B cell (primary cell): ENCODE data around the gene COL3A1. TPM values are rescaled to one million over a fixed set of nuclear protein-coding genes. Genes with fewer than 3 reads are reported as not detected.

Experiments
- ATAC-seq: fragments of 200-7000 bp; cut with Tn5 transposase; one replicate; pipeline ENCODE4 v1.10.0; 2021; ENCODE audit warnings: low read depth, mild to moderate bottlenecking, moderate number of reproducible peaks, moderate library complexity
- CTCF ChIA-PET: fragments of 350-600 bp; sonication (Branson Sonifier 250); formaldehyde crosslinking; loops from one replicate; lab custom pipeline; 2021; ENCODE audit warnings: antibody characterized with exemption, inconsistent platforms; lab: Charles Lee
- POLR2A ChIA-PET: fragments of 350-600 bp; sonication (Branson Sonifier 250); formaldehyde crosslinking; loops from one replicate; lab custom pipeline; 2021; ENCODE audit warnings: antibody characterized with exemption; lab: Charles Lee
- DNase-seq: peaks from one replicate; pipeline ENCODE4 v3.0.0; 2013
- H2AFZ ChIP-seq: 2 replicates; pipeline ENCODE4 v1.6.1; 2012; ENCODE audit warnings: mild to moderate bottlenecking, low read depth, low read length; ENCODE audit not compliant: insufficient read depth, poor library complexity, severe bottlenecking
- H3K27ac ChIP-seq, 2 donors: 1 replicate in 1 of 2; 2 replicates in 1 of 2; pipeline ENCODE4 v1.5.1; 2012 to 2013; ENCODE audit warnings: low read length in 2 of 2, mild to moderate bottlenecking in 2 of 2, moderate library complexity in 1 of 2
- H3K27me3 ChIP-seq, 4 experiments: fragments of 200-600 bp in 1 of 4; sonication (generic) in 1 of 4; replicated peaks in 1 of 4; 1 replicate in 2 of 4; 2 replicates in 2 of 4; pipeline versions ENCODE4 v1.6.1 to v1.7.0; 2013 to 2016; ENCODE audit warnings: low read length in 3 of 4, mild to moderate bottlenecking in 2 of 4, mixed read lengths in 1 of 4, moderate library complexity in 1 of 4; ENCODE audit not compliant: insufficient read depth in 4 of 4, control insufficient read depth in 3 of 4; ENCODE audit errors: control extremely low read depth in 1 of 4
- H3K36me3 ChIP-seq, 2 experiments: replicated peaks in 1 of 2; 1 replicate in 1 of 2; 2 replicates in 1 of 2; pipeline versions ENCODE4 v1.6.1 to v1.7.1; 2013; ENCODE audit warnings: low read length in 1 of 2; ENCODE audit not compliant: insufficient read depth in 2 of 2, control insufficient read depth in 1 of 2; ENCODE audit errors: control extremely low read depth in 1 of 2, extremely low read depth in 1 of 2
- H3K4me1 ChIP-seq, 2 donors: fragments of 200-600 bp in 1 of 2; sonication (generic) in 1 of 2; 1 replicate in 1 of 2; 2 replicates in 1 of 2; pipeline versions ENCODE4 v1.5.1 to v1.6.1; 2013 to 2017; ENCODE audit warnings: low read length in 2 of 2; ENCODE audit not compliant: control insufficient read depth in 2 of 2, insufficient read depth in 2 of 2
- H3K4me2 ChIP-seq: replicated peaks from 2 replicates; pipeline ENCODE3; 2012; ENCODE audit warnings: mild to moderate bottlenecking, low read depth, low read length; ENCODE audit not compliant: poor library complexity, severe bottlenecking
- H3K4me3 ChIP-seq, 5 experiments: fragments of 200-600 bp in 1 of 5; sonication (generic) in 1 of 5; 1 replicate in 3 of 5; 2 replicates in 2 of 5; pipeline versions ENCODE4 v1.5.1 to v1.7.0; 2011 to 2016; ENCODE audit warnings: low read length in 4 of 5, mild to moderate bottlenecking in 4 of 5, low read depth in 2 of 5, control low read depth in 1 of 5, moderate library complexity in 1 of 5; ENCODE audit not compliant: insufficient read depth in 1 of 5; ENCODE audit errors: control extremely low read depth in 1 of 5, extremely low read depth in 1 of 5
- H3K79me2 ChIP-seq: fragments of 200-600 bp; sonication (generic); one replicate; pipeline ENCODE4 v1.6.0; 2016; ENCODE audit warnings: low read length; ENCODE audit not compliant: control insufficient read depth, insufficient read depth
- H3K9ac ChIP-seq: fragments of 200-600 bp; sonication (generic); 2 replicates; pipeline ENCODE4 v1.6.1; 2017; ENCODE audit warnings: mild to moderate bottlenecking, low read length, moderate library complexity
- H3K9me3 ChIP-seq, 3 donors: one replicate each; pipeline versions ENCODE4 v1.6.1 to v1.7.1; 2013; ENCODE audit warnings: low read length in 2 of 3; ENCODE audit not compliant: control insufficient read depth in 2 of 3, insufficient read depth in 1 of 3; ENCODE audit errors: control extremely low read depth in 1 of 3
- H4K20me1 ChIP-seq: 2 replicates; pipeline ENCODE4 v1.6.0; 2012; ENCODE audit warnings: mild to moderate bottlenecking, low read length; ENCODE audit not compliant: insufficient read depth, control insufficient read depth, poor library complexity, severe bottlenecking
- H3K27ac Mint-ChIP-seq: one replicate; pipeline ENCODE4 v1.8.0; 2021; ENCODE audit warnings: mixed read lengths
- H3K27me3 Mint-ChIP-seq: one replicate; pipeline ENCODE4 v1.8.0; 2021; ENCODE audit warnings: mixed read lengths
- H3K4me1 Mint-ChIP-seq: one replicate; pipeline ENCODE4 v1.8.0; 2021; ENCODE audit warnings: mixed read lengths
- H3K4me3 Mint-ChIP-seq: one replicate; pipeline ENCODE4 v1.8.0; 2021; ENCODE audit warnings: mixed read lengths
- H3K9me3 Mint-ChIP-seq: one replicate; pipeline ENCODE4 v1.8.0; 2022; ENCODE audit warnings: mixed read lengths; ENCODE audit not compliant: insufficient read depth
- EZH2 ChIP-seq: IDR thresholded peaks from 2 replicates; pipeline ENCODE4 v1.6.1; 2012; ENCODE audit warnings: borderline replicate concordance, low read depth, mild to moderate bottlenecking, moderate library complexity, low read length; ENCODE audit not compliant: insufficient read depth, poor library complexity, severe bottlenecking
- WGBS: methylation state at CpG from one replicate; pipeline ENCODE4 v1.1.5; 2013; ENCODE audit warnings: missing lambda C conversion rate; ENCODE audit not compliant: insufficient coverage; 5-methylcytosine and 5-hydroxymethylcytosine counted together
- intact Hi-C: fragments of 100-400 bp; cut with micrococcal nuclease; formaldehyde crosslinking; loops from one replicate; pipeline ENCODE4 v1.10.0; 2022
- polyA plus RNA-seq: library from polyadenylated mRNA; depleted of rRNA; stranded (reverse); fragments of >200 nt; gene quantifications from 2 replicates; pipeline ENCODE4 v1.2.3, GENCODE V29; 2012
- small RNA-seq: library from RNA; depleted of rRNA; stranded (forward); fragments of <200 nt; gene quantifications from one replicate; pipeline ENCODE3, GENCODE V24; 2012; ENCODE audit warnings: low replicate concordance, low read depth; ENCODE audit not compliant: insufficient read length
- total RNA-seq, 2 donors: library from RNA; stranded (reverse); fragments of 120-200 nt in 1 of 2; gene quantifications; 1 replicate in 1 of 2; 2 replicates in 1 of 2; pipeline versions ENCODE4 v1.2.3 to v1.2.4, GENCODE V29; 2013 to 2022
- TF ChIP-seq, protein P1 (sequence below): fragments of 200-600 bp; IDR thresholded peaks from one replicate; pipeline ENCODE4 v1.8.0; 2022; ENCODE audit warnings: antibody characterized with exemption, mild to moderate bottlenecking

The COL3A1 gene
- total and polyA plus RNA-seq, 2 donors (not counting 1 experiment from before 2014, with no cell fraction given) = not detected

DNA sequence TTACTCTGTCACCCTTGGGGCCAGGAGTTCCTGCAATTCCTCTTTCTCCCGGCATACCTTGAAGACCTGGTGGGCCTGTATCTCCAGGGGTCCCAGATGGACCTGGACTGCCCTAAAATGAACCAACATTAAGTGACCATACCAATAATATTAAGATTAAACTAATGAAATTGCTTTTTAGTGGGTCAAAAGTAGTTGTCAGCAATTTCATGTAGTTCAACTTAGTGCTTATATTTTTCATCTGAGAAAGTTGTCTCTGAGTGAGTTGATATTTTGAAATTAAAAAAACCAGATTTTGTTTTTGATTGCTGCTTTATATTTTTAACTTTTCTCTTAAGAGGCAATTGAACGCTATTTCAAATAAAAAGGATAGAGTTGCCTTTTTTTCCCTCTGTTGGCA lies 83.1 kb downstream of the COL3A1 start:
- Histone ChIP-seq H3K4me2 (no peak overlapping the region), H3K27me3 (no peaks in the 10 kb centered on the region), H3K4me1 (no peaks in the 10 kb centered on the region), H3K27ac (no peak overlapping the region), H3K9ac (no peak overlapping the region), H3K9me3 (no peaks in the 10 kb centered on the region), H3K79me2 (no peaks in the 10 kb centered on the region), H3K36me3 (no peaks in the 10 kb centered on the region), H4K20me1 (no peaks in the 10 kb centered on the region), H3K4me3 (no peak overlapping the region), H2AFZ (no peak overlapping the region)
- ChIA-PET POLR2A (no interaction called here), CTCF (no interaction called here)
- H3K4me1 Mint-ChIP-seq = no peaks in the 10 kb centered on the region
- H3K9me3 Mint-ChIP-seq = no peaks in the 10 kb centered on the region
- DNase-seq (no peak), ATAC-seq (no peak)
- H3K27me3 Mint-ChIP-seq = no peaks in the 10 kb centered on the region
- WGBS = no CpG with 5 or more reads among the region's 2 CpGs
- intact Hi-C loops = no loop called here
- H3K27ac Mint-ChIP-seq = no peak overlapping the region
- TF ChIP-seq, protein P1, sequence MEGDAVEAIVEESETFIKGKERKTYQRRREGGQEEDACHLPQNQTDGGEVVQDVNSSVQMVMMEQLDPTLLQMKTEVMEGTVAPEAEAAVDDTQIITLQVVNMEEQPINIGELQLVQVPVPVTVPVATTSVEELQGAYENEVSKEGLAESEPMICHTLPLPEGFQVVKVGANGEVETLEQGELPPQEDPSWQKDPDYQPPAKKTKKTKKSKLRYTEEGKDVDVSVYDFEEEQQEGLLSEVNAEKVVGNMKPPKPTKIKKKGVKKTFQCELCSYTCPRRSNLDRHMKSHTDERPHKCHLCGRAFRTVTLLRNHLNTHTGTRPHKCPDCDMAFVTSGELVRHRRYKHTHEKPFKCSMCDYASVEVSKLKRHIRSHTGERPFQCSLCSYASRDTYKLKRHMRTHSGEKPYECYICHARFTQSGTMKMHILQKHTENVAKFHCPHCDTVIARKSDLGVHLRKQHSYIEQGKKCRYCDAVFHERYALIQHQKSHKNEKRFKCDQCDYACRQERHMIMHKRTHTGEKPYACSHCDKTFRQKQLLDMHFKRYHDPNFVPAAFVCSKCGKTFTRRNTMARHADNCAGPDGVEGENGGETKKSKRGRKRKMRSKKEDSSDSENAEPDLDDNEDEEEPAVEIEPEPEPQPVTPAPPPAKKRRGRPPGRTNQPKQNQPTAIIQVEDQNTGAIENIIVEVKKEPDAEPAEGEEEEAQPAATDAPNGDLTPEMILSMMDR = no peak
- no peak for TF ChIP-seq EZH2
- no peak overlapping the region for H3K4me3 Mint-ChIP-seq

DNA sequence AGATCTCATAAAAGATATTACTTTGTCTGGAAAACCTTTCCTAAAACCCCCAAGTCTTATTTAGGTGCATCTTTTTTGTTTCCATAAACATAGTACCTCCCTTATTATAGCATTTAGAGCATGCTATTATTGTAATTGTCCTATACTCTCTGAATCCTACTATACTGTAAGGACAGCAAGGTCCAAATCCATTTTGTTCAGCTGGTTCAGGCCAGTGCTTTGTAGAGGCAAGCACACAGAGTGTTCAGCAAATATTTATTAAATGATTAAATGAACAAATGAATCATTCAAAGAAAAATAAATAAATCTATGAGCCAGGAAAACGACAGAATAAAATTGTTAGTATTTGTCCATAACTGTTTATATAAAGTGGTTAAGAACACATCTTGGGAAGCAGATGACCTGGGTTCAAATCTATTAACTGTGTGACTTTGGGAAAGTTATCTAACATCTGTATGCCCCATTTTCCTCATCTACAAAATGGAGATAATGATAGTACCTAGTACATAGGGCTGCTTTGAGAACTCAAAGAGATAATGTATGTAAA lies 86.0 kb downstream of the COL3A1 start:
- no peaks in the 10 kb centered on the region for H3K27me3 ChIP-seq
- H3K79me2 ChIP-seq = no peaks in the 10 kb centered on the region
- no peak for ATAC-seq
- H2AFZ ChIP-seq = no peak overlapping the region
- Mint-ChIP-seq H3K27me3 (no peaks in the 10 kb centered on the region), H3K27ac (no peak overlapping the region), H3K4me1 (no peaks in the 10 kb centered on the region), H3K9me3 (no peaks in the 10 kb centered on the region), H3K4me3 (no peak overlapping the region)
- H3K4me2 ChIP-seq = no peak overlapping the region
- H3K9me3 ChIP-seq = no peaks in the 10 kb centered on the region
- ChIA-PET CTCF (no interaction called here), POLR2A (no interaction called here)
- no peaks in the 10 kb centered on the region for H3K4me1 ChIP-seq
- intact Hi-C loops = no loop called here
- H4K20me1 ChIP-seq = no peaks in the 10 kb centered on the region
- no CpG with 5 or more reads among the region's 1 CpG for WGBS
- no peak overlapping the region for H3K4me3 ChIP-seq
- no peaks in the 10 kb centered on the region for H3K36me3 ChIP-seq
- no peak overlapping the region for H3K9ac ChIP-seq
- H3K27ac ChIP-seq = no peak overlapping the region
- no peak for DNase-seq
- TF ChIP-seq, protein P1 = no peak
- no peak for TF ChIP-seq EZH2

Small RNA genes within 50 kb of the gene (small RNA-seq; reads per million reads assigned to genes)
- not detected for gene MIR1245A

Other genes starting within 250 kb of the COL3A1 start
- gene COL5A2, start 205.4 kb downstream of the COL3A1 start, total RNA-seq = 0.44 and 0.66 TPM in 2 replicates
- gene COL5A2, start 205.4 kb downstream of the COL3A1 start, polyA plus RNA-seq = 0.22 and 0.45 TPM in 2 replicates